ENCODE measurements around the gene MMEL1.
"Not testable (repeated sequence)": the region's sequence is repeated elsewhere in the genome, so short reads cannot be mapped to it uniquely, and the experiment has no call there.

DNA sequence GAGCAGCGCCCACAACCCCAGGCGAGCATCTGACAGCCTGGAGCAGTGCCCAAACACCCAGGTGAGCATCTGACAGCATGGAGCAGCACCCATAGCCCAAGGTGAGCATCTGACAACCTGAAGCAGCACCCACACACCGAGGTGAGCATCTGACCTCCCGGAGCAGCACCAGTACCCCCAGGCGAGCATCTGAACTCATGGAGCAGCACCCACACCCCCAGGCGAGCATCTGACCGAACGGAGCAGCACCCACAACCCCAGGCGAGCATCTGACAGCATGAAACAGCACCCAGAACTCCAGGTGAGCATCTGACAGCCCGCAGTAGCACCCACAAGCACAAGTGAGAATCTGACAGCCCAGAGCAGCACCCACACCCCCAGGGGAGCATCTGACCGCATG lies 38.8 kb upstream of the MMEL1 start:
- TF ChIP-seq CTCF (IDR thresholded peaks at IDR 0.05); ZFX (IDR thresholded peaks at IDR 0.05; ENCODE audit: borderline replicate concordance): not testable (repeated sequence)
